Ovary (tissue), 9 donors: ENCODE measurements around the gene ZNF317. TPM values are rescaled to one million over a fixed set of nuclear protein-coding genes. Genes with fewer than 3 reads are reported as not detected.

Experiments used
- DNase-seq, 5 donors: peaks; one replicate each; pipeline ENCODE4 v3.0.0-alpha.2; 2019 to 2020
- H3K27ac ChIP-seq, 2 donors: fragments of 200-600 bp; one replicate each; pipeline versions ENCODE4 v1.5.1 to v1.8.0; 2019 to 2022
- H3K27me3 ChIP-seq: fragments of 200-600 bp; one replicate; pipeline ENCODE4 v1.8.0; 2022
- H3K36me3 ChIP-seq: fragments of 200-600 bp; sonication (generic); one replicate; pipeline ENCODE4 v1.5.1; 2019
- H3K4me1 ChIP-seq: one replicate; pipeline ENCODE4 v1.8.1; 2013; ENCODE audit warnings: mild to moderate bottlenecking, moderate library complexity; ENCODE audit not compliant: insufficient read depth
- H3K4me3 ChIP-seq: fragments of 200-600 bp; sonication (generic); one replicate; pipeline ENCODE4 v1.5.1; 2017
- H3K9me3 ChIP-seq, 2 donors: fragments of 200-600 bp in 1 of 2; sonication (generic) in 1 of 2; one replicate each; pipeline versions ENCODE4 v1.5.1 to v1.8.1; 2013 to 2019; ENCODE audit warnings: mild to moderate bottlenecking in 1 of 2, moderate library complexity in 1 of 2
- EP300 ChIP-seq: sonication (generic); formaldehyde crosslinking; IDR thresholded peaks from one replicate; pipeline ENCODE4 v1.6.1; 2017; ENCODE audit warnings: antibody characterized with exemption
- POLR2A ChIP-seq: fragments of 450-650 bp; IDR thresholded peaks from one replicate; pipeline ENCODE4 v1.6.1; 2017; ENCODE audit warnings: antibody characterized with exemption, mild to moderate bottlenecking, moderate library complexity
- WGBS, 3 donors: extraction: QIAGEN DNeasy Blood & Tissue Kit in 1 of 3; methylation state at CpG; one replicate each; pipeline versions ENCODE4 v1.1.5 to v1.1.7; 2013 to 2017; 5-methylcytosine and 5-hydroxymethylcytosine counted together
- intact Hi-C, 4 donors: fragments of 100-400 bp; cut with DNase I; formaldehyde crosslinking; loops; one replicate each; pipeline versions ENCODE4 v1.11.0 to v1.15.1; 2022 to 2023
- polyA plus RNA-seq, 2 donors: library from polyadenylated mRNA; stranded (reverse); fragments of 200-250 nt in 1 of 2; fragments of 350-450 nt in 1 of 2; fragmentation: Illumina TruSeq in 1 of 2; extraction: RNeasy Lipid Tissue Mini Kit (QIAGEN cat#74804) in 1 of 2; gene quantifications; one replicate each; pipeline ENCODE4 v1.2.3, GENCODE V29; 2013 to 2014
- total RNA-seq, 7 donors: library from RNA; depleted of rRNA in 2 of 7; stranded (reverse); fragments of >200 nt in 2 of 7; fragmentation: NEBNext Ultra II Directional in 3 of 7; extraction: Animal tissue kit (Norgen Biotek cat#: 25700) in 3 of 7; gene quantifications; one replicate each; pipeline versions ENCODE4 v1.1.0 to v1.2.4, GENCODE V29; 2016 to 2023
- TF ChIP-seq, protein P1 (sequence below), 3 donors: fragments of 450-650 bp in 2 of 3; fragments of 200-600 bp in 1 of 3; IDR thresholded peaks; one replicate each; pipeline versions ENCODE4 v1.5.1 to v1.8.0; 2016 to 2022; ENCODE audit warnings: antibody characterized with exemption in 3 of 3, mild to moderate bottlenecking in 1 of 3
- donor health status: DM: no; HTN: no; CAD: no; lungs with moderate emphysema.
- donor health status: DM: no; HTN: no; CAD: no.
- donor health status: Bipolar disorder and iron deficiency.
- donor health status: DM: yes; HTN: yes; CAD: no.
- donor health status: DM: no; HTN: no; CAD: no.
- donor health status: DM: yes; HTN: yes; CAD: no.

ZNF317 gene
- total and polyA plus RNA-seq, 9 donors, result 10.8 to 37.1 (median 27.1) TPM

DNA sequence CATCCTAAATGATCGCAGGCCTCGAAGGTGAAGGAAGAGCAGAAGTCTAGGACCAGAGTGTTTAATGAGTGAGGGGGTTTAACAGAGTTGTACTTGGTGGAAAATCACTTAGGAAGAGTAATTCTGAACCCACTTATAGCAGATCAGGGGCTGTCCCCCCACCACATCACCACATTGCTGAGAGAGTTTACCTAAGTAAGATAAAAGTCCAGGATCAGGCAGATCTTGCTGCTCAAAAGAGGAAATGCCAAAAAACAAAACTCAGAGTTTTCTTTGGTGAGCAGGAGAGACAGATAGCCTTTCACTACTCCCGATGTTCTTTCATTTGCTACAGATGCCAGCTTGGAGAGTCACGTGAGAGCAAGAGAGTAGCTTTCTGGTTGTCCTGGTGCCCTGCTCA, 15.4 kb downstream of the ZNF317 start:
- intact Hi-C loops, result no loop called here
- Histone ChIP-seq H3K27ac (no peak overlapping the region), H3K27me3 (no peaks in the 10 kb centered on the region), H3K36me3 (peaks cover 8% of the 10 kb centered on the region), H3K4me3 (no peak overlapping the region), H3K9me3 (peaks cover 0 to 46% of the 10 kb centered on the region in 2 donors), H3K4me1 (no peaks in the 10 kb centered on the region)
- no peak for DNase-seq
- TF ChIP-seq POLR2A, result no peak
- TF ChIP-seq, protein P1, sequence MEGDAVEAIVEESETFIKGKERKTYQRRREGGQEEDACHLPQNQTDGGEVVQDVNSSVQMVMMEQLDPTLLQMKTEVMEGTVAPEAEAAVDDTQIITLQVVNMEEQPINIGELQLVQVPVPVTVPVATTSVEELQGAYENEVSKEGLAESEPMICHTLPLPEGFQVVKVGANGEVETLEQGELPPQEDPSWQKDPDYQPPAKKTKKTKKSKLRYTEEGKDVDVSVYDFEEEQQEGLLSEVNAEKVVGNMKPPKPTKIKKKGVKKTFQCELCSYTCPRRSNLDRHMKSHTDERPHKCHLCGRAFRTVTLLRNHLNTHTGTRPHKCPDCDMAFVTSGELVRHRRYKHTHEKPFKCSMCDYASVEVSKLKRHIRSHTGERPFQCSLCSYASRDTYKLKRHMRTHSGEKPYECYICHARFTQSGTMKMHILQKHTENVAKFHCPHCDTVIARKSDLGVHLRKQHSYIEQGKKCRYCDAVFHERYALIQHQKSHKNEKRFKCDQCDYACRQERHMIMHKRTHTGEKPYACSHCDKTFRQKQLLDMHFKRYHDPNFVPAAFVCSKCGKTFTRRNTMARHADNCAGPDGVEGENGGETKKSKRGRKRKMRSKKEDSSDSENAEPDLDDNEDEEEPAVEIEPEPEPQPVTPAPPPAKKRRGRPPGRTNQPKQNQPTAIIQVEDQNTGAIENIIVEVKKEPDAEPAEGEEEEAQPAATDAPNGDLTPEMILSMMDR (IDR thresholded peaks at IDR 0.05), result no peak
- TF ChIP-seq EP300, result no peak
- WGBS, 3 donors, result 96 to 99% (median 99%) methylated on average over 4 of the region's 4 CpGs

GRCh38 chr19:9156304-9156703, 16.1 kb downstream of the ZNF317 start:
- Histone ChIP-seq H3K27me3 (no peaks in the 10 kb centered on the region), H3K27ac (no peak overlapping the region), H3K36me3 (peaks cover 12% of the 10 kb centered on the region), H3K4me3 (no peak overlapping the region), H3K9me3 (peaks cover 0 to 53% of the 10 kb centered on the region in 2 donors), H3K4me1 (no peaks in the 10 kb centered on the region)
- intact Hi-C loops, result no loop called here
- WGBS, 3 donors, result 83 to 100% (median 96%) methylated on average over 1 of the region's 1 CpG
- TF ChIP-seq EP300 (no peak), POLR2A (no peak)
- TF ChIP-seq, protein P1 (IDR thresholded peaks at IDR 0.05), result no peak
- DNase-seq, result no peak

DNA sequence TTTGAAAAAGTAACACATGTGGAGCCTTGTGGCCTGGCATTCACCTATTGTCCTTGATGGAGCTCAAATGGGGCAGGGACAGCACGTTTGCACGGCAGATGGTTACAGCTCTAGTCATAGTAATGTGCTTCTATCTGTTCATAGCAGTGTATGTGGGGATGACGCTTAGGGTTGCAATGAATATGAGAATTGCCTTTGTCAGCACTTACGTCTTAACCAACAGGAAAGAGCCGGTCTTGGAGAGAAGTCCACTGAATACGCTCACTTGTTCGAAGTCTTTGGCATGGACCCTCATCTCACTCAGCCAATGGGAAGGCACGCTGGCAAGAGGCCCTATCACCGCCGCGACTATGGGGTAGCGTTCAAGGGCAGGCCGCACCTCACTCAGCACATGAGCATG, 19.7 kb downstream of the ZNF317 start:
- TF ChIP-seq POLR2A (no peak), EP300 (no peak)
- TF ChIP-seq, protein P1 (IDR thresholded peaks at IDR 0.05), result no peak
- 97 to 98% (median 98%) methylated on average over 13 of the region's 13 CpGs for WGBS, 3 donors
- no peak for DNase-seq
- no peak overlapping the region for H3K27ac ChIP-seq
- H3K4me3 ChIP-seq, result no peak overlapping the region
- H3K27me3 ChIP-seq, result no peaks in the 10 kb centered on the region
- H3K4me1 ChIP-seq, result no peaks in the 10 kb centered on the region
- intact Hi-C loops, result no loop called here
- H3K9me3 ChIP-seq, result peaks cover 4 to 52% of the 10 kb centered on the region in 2 donors
- peaks cover 12% of the 10 kb centered on the region for H3K36me3 ChIP-seq

GRCh38 chr19:9161427-9161826, 21.2 kb downstream of the ZNF317 start:
- no peak overlapping the region for H3K4me3 ChIP-seq
- H3K27ac ChIP-seq, result no peak overlapping the region
- DNase-seq, result no peak
- peaks cover 4 to 39% of the 10 kb centered on the region in 2 donors for H3K9me3 ChIP-seq
- no peaks in the 10 kb centered on the region for H3K27me3 ChIP-seq
- TF ChIP-seq, protein P1 (IDR thresholded peaks at IDR 0.05), result no peak
- TF ChIP-seq EP300 (no peak), POLR2A (no peak)
- H3K4me1 ChIP-seq, result no peaks in the 10 kb centered on the region
- WGBS, 3 donors, result 98 to 99% (median 98%) methylated on average over 12 of the region's 12 CpGs
- intact Hi-C loops, result no loop called here
- peaks cover 12% of the 10 kb centered on the region for H3K36me3 ChIP-seq
